Prostate gland (tissue), 2 donors: ENCODE measurements around the gene MAPKAP1.

Experiments used
- POLR2AphosphoS5 ChIP-seq: sonication (generic); formaldehyde crosslinking; IDR thresholded peaks from one replicate; pipeline ENCODE4 v1.6.1; 2017; ENCODE audit warnings: antibody characterized with exemption
- TF ChIP-seq, protein P1 (sequence below), 4 experiments: fragments of 200-600 bp in 2 of 4; fragments of 450-650 bp in 2 of 4; sonication (generic) in 2 of 4; IDR thresholded peaks; 1 replicate in 3 of 4; 2 replicates in 1 of 4; pipeline ENCODE4 v1.5.1; 2016 to 2019; ENCODE audit warnings: antibody characterized with exemption in 4 of 4, mild to moderate bottlenecking in 2 of 4, moderate library complexity in 2 of 4

DNA sequence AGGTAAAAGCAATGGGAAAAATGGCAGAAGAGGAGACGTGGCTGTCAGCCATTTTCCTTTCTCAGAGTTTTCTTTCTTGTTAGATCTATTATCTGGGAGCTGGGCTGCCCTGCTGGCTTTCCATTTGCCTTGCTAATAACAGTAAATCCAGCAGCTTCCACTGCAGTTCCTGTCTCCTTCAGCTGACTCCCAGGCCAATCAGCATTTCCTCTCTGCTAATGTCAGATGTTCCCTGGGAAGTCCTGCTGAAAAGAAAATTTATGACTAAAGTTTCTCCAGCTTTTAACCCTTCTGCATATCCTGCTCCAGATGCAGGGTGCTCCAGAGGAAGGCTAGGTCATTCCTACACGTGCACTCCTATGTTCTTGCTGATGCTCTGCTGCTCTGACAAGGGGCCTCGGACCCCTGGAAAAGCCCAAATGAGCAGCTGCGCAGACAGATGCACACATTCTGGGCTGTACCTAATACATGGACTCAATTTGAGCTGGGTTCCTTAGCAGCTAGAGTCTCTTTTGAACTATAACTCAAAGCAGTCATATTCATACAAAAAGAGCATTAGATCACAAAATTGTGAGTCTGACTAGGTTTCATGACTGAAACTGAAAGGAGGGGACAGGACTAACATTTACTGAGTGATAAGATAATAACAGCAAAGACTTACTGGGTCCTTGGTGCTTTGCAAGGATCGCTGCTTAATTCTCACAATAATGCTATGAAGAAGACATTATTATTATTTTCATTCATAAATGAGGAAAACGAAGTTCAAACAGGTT is 182.2 kb downstream of the MAPKAP1 start:
- TF ChIP-seq, protein P1, sequence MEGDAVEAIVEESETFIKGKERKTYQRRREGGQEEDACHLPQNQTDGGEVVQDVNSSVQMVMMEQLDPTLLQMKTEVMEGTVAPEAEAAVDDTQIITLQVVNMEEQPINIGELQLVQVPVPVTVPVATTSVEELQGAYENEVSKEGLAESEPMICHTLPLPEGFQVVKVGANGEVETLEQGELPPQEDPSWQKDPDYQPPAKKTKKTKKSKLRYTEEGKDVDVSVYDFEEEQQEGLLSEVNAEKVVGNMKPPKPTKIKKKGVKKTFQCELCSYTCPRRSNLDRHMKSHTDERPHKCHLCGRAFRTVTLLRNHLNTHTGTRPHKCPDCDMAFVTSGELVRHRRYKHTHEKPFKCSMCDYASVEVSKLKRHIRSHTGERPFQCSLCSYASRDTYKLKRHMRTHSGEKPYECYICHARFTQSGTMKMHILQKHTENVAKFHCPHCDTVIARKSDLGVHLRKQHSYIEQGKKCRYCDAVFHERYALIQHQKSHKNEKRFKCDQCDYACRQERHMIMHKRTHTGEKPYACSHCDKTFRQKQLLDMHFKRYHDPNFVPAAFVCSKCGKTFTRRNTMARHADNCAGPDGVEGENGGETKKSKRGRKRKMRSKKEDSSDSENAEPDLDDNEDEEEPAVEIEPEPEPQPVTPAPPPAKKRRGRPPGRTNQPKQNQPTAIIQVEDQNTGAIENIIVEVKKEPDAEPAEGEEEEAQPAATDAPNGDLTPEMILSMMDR (IDR thresholded peaks at IDR 0.05): no peak
- no peak for TF ChIP-seq POLR2AphosphoS5
